K562 (cell line): ENCODE data around the gene AKAP13. TPM values are rescaled to one million over a fixed set of nuclear protein-coding genes. Genes with fewer than 3 reads are reported as not detected.

ENCODE experiments used
- MAFG ChIP-seq: fragments of 450-650 bp; conservative IDR thresholded peaks from 2 replicates; pipeline ENCODE4 v1.6.1; 2016; ENCODE audit warnings: missing genetic modification characterization, missing compliant biosample characterization
- MYBL2 ChIP-seq, 2 experiments: fragments of 450-650 bp in 1 of 2; sonication (generic) in 1 of 2; formaldehyde crosslinking in 1 of 2; IDR thresholded peaks; 2 replicates each; pipeline versions ENCODE4 v1.6.1 to v1.8.1; 2017 to 2022; ENCODE audit warnings: borderline replicate concordance in 1 of 2, inconsistent platforms in 1 of 2, low read depth in 1 of 2, mild to moderate bottlenecking in 1 of 2, missing genetic modification reagents in 1 of 2, moderate library complexity in 1 of 2
- polyA plus RNA-seq, 8 experiments: library from polyadenylated mRNA; depleted of rRNA in 4 of 8; stranded (reverse) in 5 of 8; unstranded in 3 of 8; fragments of >200 nt; fragmentation: Nextera tagmentation in 2 of 8; fragmentation: Illumina TruSeq in 1 of 8; extraction: Ambion mirVana in 2 of 8; extraction: Trizol in 1 of 8; gene quantifications; 2 replicates each; pipeline versions ENCODE4 v1.2.1 to v1.2.3, GENCODE V29; 2011 to 2014; ENCODE audit warnings: inconsistent platforms in 1 of 8, missing spikeins in 1 of 8
- total RNA-seq, 7 experiments: library from RNA; depleted of rRNA in 6 of 7; stranded (reverse); fragments of >200 nt in 6 of 7; fragmentation: Illumina TruSeq in 2 of 7; extraction: Trizol in 2 of 7; gene quantifications; 2 replicates each; pipeline versions ENCODE4 v1.2.1 to v1.2.3, GENCODE V29; 2011 to 2021; ENCODE audit warnings: low replicate concordance in 1 of 7
- TF ChIP-seq, protein P1 (sequence below): fragments of 450-650 bp; IDR thresholded peaks from 2 replicates; pipeline ENCODE4 v1.6.1; 2016; ENCODE audit warnings: mild to moderate bottlenecking, moderate library complexity
- TF ChIP-seq, protein P2 (sequence below): fragments of 200-800 bp; sonication (Bioruptor generic); IDR thresholded peaks from 2 replicates; pipeline ENCODE4 v1.6.1; 2016; ENCODE audit warnings: missing genetic modification characterization, missing compliant biosample characterization

Gene AKAP13
- total and polyA plus RNA-seq, 9 of the 15 experiments (the other 6 are each of a cell fraction or from before 2014, with no cell fraction given) = 0.03 to 1.7 (median 0.42) TPM

DNA sequence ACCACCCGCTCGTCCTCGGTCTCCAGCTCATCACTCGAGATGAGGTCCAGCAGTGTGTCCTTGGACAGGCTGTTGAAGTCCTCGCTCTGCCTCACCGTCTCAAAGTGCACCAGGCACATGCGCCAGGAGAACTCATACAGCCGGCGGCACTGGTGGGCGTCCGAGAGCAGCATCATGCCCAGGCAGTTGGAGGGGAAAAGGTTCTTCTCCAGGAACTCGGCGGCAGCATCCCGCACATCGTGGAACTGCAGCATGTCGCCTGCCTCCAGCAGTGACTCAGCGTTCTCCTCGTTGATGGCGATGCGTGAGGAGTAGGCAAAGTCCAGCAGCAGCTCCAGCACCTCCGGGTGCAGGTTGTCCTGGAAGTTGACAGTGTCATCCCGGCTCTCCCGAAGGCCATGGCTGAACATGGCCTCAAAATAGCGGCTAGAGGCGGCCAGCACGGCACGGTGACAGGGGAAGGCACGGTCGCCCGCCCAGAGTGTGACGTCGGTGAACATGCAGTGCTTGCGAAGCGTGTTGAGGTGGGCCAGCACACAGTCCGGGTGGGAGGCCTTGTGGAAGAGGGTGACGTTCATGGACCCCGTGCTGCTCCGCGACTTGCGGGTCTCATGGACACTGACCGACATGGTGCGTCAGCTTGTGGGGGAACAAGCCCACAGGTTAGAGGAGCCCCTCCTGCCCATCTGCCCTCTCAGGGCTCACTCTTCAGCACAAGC lies 388.9 kb downstream of the AKAP13 start (continued):
- TF ChIP-seq, protein P1, sequence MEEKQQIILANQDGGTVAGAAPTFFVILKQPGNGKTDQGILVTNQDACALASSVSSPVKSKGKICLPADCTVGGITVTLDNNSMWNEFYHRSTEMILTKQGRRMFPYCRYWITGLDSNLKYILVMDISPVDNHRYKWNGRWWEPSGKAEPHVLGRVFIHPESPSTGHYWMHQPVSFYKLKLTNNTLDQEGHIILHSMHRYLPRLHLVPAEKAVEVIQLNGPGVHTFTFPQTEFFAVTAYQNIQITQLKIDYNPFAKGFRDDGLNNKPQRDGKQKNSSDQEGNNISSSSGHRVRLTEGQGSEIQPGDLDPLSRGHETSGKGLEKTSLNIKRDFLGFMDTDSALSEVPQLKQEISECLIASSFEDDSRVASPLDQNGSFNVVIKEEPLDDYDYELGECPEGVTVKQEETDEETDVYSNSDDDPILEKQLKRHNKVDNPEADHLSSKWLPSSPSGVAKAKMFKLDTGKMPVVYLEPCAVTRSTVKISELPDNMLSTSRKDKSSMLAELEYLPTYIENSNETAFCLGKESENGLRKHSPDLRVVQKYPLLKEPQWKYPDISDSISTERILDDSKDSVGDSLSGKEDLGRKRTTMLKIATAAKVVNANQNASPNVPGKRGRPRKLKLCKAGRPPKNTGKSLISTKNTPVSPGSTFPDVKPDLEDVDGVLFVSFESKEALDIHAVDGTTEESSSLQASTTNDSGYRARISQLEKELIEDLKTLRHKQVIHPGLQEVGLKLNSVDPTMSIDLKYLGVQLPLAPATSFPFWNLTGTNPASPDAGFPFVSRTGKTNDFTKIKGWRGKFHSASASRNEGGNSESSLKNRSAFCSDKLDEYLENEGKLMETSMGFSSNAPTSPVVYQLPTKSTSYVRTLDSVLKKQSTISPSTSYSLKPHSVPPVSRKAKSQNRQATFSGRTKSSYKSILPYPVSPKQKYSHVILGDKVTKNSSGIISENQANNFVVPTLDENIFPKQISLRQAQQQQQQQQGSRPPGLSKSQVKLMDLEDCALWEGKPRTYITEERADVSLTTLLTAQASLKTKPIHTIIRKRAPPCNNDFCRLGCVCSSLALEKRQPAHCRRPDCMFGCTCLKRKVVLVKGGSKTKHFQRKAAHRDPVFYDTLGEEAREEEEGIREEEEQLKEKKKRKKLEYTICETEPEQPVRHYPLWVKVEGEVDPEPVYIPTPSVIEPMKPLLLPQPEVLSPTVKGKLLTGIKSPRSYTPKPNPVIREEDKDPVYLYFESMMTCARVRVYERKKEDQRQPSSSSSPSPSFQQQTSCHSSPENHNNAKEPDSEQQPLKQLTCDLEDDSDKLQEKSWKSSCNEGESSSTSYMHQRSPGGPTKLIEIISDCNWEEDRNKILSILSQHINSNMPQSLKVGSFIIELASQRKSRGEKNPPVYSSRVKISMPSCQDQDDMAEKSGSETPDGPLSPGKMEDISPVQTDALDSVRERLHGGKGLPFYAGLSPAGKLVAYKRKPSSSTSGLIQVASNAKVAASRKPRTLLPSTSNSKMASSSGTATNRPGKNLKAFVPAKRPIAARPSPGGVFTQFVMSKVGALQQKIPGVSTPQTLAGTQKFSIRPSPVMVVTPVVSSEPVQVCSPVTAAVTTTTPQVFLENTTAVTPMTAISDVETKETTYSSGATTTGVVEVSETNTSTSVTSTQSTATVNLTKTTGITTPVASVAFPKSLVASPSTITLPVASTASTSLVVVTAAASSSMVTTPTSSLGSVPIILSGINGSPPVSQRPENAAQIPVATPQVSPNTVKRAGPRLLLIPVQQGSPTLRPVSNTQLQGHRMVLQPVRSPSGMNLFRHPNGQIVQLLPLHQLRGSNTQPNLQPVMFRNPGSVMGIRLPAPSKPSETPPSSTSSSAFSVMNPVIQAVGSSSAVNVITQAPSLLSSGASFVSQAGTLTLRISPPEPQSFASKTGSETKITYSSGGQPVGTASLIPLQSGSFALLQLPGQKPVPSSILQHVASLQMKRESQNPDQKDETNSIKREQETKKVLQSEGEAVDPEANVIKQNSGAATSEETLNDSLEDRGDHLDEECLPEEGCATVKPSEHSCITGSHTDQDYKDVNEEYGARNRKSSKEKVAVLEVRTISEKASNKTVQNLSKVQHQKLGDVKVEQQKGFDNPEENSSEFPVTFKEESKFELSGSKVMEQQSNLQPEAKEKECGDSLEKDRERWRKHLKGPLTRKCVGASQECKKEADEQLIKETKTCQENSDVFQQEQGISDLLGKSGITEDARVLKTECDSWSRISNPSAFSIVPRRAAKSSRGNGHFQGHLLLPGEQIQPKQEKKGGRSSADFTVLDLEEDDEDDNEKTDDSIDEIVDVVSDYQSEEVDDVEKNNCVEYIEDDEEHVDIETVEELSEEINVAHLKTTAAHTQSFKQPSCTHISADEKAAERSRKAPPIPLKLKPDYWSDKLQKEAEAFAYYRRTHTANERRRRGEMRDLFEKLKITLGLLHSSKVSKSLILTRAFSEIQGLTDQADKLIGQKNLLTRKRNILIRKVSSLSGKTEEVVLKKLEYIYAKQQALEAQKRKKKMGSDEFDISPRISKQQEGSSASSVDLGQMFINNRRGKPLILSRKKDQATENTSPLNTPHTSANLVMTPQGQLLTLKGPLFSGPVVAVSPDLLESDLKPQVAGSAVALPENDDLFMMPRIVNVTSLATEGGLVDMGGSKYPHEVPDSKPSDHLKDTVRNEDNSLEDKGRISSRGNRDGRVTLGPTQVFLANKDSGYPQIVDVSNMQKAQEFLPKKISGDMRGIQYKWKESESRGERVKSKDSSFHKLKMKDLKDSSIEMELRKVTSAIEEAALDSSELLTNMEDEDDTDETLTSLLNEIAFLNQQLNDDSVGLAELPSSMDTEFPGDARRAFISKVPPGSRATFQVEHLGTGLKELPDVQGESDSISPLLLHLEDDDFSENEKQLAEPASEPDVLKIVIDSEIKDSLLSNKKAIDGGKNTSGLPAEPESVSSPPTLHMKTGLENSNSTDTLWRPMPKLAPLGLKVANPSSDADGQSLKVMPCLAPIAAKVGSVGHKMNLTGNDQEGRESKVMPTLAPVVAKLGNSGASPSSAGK = no peak
- TF ChIP-seq, protein P2, sequence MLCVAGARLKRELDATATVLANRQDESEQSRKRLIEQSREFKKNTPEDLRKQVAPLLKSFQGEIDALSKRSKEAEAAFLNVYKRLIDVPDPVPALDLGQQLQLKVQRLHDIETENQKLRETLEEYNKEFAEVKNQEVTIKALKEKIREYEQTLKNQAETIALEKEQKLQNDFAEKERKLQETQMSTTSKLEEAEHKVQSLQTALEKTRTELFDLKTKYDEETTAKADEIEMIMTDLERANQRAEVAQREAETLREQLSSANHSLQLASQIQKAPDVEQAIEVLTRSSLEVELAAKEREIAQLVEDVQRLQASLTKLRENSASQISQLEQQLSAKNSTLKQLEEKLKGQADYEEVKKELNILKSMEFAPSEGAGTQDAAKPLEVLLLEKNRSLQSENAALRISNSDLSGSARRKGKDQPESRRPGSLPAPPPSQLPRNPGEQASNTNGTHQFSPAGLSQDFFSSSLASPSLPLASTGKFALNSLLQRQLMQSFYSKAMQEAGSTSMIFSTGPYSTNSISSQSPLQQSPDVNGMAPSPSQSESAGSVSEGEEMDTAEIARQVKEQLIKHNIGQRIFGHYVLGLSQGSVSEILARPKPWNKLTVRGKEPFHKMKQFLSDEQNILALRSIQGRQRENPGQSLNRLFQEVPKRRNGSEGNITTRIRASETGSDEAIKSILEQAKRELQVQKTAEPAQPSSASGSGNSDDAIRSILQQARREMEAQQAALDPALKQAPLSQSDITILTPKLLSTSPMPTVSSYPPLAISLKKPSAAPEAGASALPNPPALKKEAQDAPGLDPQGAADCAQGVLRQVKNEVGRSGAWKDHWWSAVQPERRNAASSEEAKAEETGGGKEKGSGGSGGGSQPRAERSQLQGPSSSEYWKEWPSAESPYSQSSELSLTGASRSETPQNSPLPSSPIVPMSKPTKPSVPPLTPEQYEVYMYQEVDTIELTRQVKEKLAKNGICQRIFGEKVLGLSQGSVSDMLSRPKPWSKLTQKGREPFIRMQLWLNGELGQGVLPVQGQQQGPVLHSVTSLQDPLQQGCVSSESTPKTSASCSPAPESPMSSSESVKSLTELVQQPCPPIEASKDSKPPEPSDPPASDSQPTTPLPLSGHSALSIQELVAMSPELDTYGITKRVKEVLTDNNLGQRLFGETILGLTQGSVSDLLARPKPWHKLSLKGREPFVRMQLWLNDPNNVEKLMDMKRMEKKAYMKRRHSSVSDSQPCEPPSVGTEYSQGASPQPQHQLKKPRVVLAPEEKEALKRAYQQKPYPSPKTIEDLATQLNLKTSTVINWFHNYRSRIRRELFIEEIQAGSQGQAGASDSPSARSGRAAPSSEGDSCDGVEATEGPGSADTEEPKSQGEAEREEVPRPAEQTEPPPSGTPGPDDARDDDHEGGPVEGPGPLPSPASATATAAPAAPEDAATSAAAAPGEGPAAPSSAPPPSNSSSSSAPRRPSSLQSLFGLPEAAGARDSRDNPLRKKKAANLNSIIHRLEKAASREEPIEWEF (CRISPR knock-in tag) = no peak
- no peak for TF ChIP-seq MYBL2 (IDR thresholded peaks at IDR 0.05; ENCODE audit: low read depth)
- TF ChIP-seq MYBL2 (CRISPR knock-in tag; IDR thresholded peaks at IDR 0.05; ENCODE audit: borderline replicate concordance) = no peak
- peak; percentile 63 for TF ChIP-seq MAFG (tag)
